Measurements from ENCODE around the gene NEK3. TPM values are rescaled to one million over a fixed set of nuclear protein-coding genes. Genes with fewer than 3 reads are reported as not detected.
"Not testable (repeated sequence)": the region's sequence is repeated elsewhere in the genome, so short reads cannot be mapped to it uniquely, and the experiment has no call there.

Gene NEK3, protein sequence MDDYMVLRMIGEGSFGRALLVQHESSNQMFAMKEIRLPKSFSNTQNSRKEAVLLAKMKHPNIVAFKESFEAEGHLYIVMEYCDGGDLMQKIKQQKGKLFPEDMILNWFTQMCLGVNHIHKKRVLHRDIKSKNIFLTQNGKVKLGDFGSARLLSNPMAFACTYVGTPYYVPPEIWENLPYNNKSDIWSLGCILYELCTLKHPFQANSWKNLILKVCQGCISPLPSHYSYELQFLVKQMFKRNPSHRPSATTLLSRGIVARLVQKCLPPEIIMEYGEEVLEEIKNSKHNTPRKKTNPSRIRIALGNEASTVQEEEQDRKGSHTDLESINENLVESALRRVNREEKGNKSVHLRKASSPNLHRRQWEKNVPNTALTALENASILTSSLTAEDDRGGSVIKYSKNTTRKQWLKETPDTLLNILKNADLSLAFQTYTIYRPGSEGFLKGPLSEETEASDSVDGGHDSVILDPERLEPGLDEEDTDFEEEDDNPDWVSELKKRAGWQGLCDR
- total RNA-seq (8.1 TPM), polyA plus RNA-seq (41.9 TPM)
- long read RNA-seq, donor 1 = 0 reads
- long read RNA-seq, donor 2 = 0 reads
- long read RNA-seq, donor 3 = 0 reads
- long read RNA-seq, donor 4 = 0 reads
- long read RNA-seq, donor 5 = 0 reads
- long read RNA-seq, donor 6 = 0 reads
- long read RNA-seq, donor 7, partial matches to known transcripts = 0 of 1 reads
- long read RNA-seq, donor 7, other reads (novel, unspliced or antisense) = 0 of 1 reads
- long read RNA-seq, donor 8 = 0 reads
- long read RNA-seq, donor 9 = 0 reads
- long read RNA-seq, donor 10 = 0 reads

DNA sequence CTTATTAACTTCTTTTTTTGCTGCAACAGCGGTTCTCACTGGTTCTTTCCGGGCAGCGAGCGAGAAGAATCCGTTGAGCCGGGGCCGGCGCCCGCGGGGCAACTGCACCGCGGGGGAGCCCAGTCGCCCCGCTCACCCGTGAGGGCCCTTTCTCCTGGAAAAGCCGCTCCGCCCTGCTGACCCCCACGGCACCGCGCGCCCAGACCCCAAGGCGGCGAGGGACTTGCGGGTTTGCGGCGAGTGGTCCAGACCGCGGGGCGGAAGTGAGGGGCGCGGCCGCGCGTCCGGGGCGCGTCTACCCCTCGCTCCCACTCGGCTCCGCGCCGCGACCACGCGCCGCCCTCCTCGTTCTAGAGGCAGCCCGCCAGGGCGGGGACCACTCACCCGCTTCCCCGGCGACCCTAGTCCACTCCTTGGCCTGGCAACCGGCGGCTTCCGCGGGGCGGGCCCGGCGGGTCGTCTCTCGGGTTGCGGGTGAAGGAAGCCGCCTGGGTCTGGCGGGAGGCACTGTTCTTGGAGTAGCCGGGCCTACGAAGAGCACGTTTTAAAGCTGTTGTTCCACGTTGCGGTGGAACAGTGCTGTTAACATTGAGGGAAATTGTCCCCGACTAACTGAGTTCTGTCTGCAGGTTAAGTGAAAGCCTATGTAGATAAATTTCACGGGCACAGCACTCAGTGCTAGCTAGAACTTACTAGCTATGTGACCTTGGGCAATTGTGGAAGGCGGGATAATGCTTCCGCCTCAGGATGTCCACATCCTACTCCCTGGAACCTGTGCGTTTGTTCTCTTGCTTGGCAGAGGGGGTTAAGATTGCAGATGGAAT lies at the start of gene NEK3:
Gene NEK3 (minus strand): TSS at position 439 of the 824 bp plus-strand sequence. CDS start 3,406 bp downstream, outside the sequence.
- peaks cover 4 to 17% of the 10 kb centered on the region in 2 donors for H3K4me1 ChIP-seq (ENCODE audit: control insufficient read depth in 2 of 2, insufficient read depth in 2 of 2, low read length in 2 of 2)
- H3K4me3 ChIP-seq (ENCODE audit: low read length in 2 of 2) = peak within 1 kb of the TSS; percentile 65 to 70
- 5% methylated on average over 74 of the region's 74 CpGs for WGBS
- DNase-seq (ENCODE audit: low read depth in 6 of 9, low spot score in 9 of 9) = peak in 7 of 9 donors; percentile 26 to 68 (median 44)
- H3K9me3 ChIP-seq (ENCODE audit: control insufficient read depth in 2 of 2, insufficient read depth in 1 of 2, low read length in 1 of 2) = no peaks in the 10 kb centered on the region
- peaks cover 0 to 13% of the 10 kb centered on the region in 2 donors for H3K27me3 ChIP-seq (ENCODE audit: control insufficient read depth in 2 of 2, insufficient read depth in 1 of 2, low read length in 1 of 2)
- H3K27ac ChIP-seq (ENCODE audit: low read depth in 1 of 2, low read length in 1 of 2) = peak within 1 kb of the TSS; percentile 18 to 32
- H3K36me3 ChIP-seq (ENCODE audit: control insufficient read depth in 2 of 2, insufficient read depth in 2 of 2, low read length in 1 of 2) = no peaks in the 10 kb centered on the region

DNA sequence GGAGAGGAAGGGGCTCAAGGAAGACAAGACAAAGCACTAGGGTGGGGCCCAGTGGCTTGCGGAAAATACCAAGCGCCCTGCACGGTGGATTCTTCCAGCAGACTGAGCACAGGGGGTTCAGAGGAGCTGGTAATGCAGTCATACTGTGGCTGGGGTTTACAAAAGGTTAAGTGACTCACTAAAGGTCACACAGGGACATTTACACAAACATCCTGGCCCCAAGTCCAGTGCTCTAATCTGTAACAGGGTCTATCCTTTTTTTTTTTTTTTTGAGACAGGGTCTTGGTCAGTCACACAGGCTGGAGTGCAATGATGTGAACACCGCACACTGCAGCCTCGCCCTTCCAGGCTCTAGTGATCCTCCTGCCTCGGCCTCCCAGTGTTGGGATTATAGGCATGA lies 49.0 kb upstream of the NEK3 start:
- not testable (repeated sequence) for H3K36me3 ChIP-seq (ENCODE audit: control insufficient read depth in 2 of 2, insufficient read depth in 2 of 2, low read length in 1 of 2); H3K4me1 ChIP-seq (ENCODE audit: control insufficient read depth in 2 of 2, insufficient read depth in 2 of 2, low read length in 2 of 2); H3K27ac ChIP-seq (ENCODE audit: low read depth in 1 of 2, low read length in 1 of 2); H3K9me3 ChIP-seq (ENCODE audit: control insufficient read depth in 2 of 2, insufficient read depth in 1 of 2, low read length in 1 of 2); DNase-seq (ENCODE audit: low read depth in 6 of 9, low spot score in 9 of 9); H3K27me3 ChIP-seq (ENCODE audit: control insufficient read depth in 2 of 2, insufficient read depth in 1 of 2, low read length in 1 of 2); H3K4me3 ChIP-seq (ENCODE audit: low read length in 2 of 2)
- 92% methylated on average over 6 of the region's 6 CpGs for WGBS

DNA sequence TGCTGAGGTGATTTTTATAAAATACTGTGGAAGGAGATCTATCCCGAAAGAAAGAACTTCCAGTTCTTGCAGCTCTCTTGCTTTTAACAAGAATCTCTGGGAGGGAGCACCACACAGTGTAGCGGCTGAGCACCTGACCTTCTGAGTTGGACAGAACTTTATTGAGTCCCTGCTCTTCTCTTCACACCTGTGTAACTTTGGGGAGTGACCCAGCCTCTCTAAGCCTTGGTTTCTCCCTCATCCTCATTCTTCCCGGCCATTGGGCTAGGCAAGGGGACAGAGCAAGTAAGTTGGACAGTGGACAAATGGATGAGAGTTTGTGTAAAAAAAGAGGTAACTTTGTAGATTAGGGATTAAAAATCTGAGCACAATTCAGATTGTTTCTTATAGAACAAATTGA lies 48.5 kb upstream of the NEK3 start:
- 93% methylated on average over 3 of the region's 3 CpGs for WGBS
- not testable (repeated sequence) for H3K27me3 ChIP-seq (ENCODE audit: control insufficient read depth in 2 of 2, insufficient read depth in 1 of 2, low read length in 1 of 2); H3K9me3 ChIP-seq (ENCODE audit: control insufficient read depth in 2 of 2, insufficient read depth in 1 of 2, low read length in 1 of 2); H3K36me3 ChIP-seq (ENCODE audit: control insufficient read depth in 2 of 2, insufficient read depth in 2 of 2, low read length in 1 of 2); H3K4me3 ChIP-seq (ENCODE audit: low read length in 2 of 2); H3K27ac ChIP-seq (ENCODE audit: low read depth in 1 of 2, low read length in 1 of 2); DNase-seq (ENCODE audit: low read depth in 6 of 9, low spot score in 9 of 9); H3K4me1 ChIP-seq (ENCODE audit: control insufficient read depth in 2 of 2, insufficient read depth in 2 of 2, low read length in 2 of 2)

DNA sequence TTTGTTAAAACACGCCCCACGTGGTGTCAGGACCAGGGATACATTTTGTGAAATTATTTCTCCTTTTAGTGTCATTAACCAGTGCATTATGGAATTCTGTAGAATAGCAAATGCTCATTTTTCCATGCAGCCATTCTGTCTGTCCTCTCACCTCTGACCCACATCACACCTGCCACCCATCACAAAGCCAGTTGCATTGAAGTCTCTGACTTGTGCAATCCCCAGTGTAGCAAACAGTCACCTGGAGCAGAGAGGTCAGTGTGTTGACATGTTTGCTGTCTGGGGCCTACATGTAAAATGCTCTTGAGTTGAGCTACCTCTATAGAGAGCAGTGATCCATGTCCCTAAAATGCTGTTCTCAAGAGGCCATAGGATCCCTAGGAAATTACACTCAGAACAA lies 47.9 kb upstream of the NEK3 start:
- not testable (repeated sequence) for H3K4me1 ChIP-seq (ENCODE audit: control insufficient read depth in 2 of 2, insufficient read depth in 2 of 2, low read length in 2 of 2); H3K27ac ChIP-seq (ENCODE audit: low read depth in 1 of 2, low read length in 1 of 2); DNase-seq (ENCODE audit: low read depth in 6 of 9, low spot score in 9 of 9); H3K36me3 ChIP-seq (ENCODE audit: control insufficient read depth in 2 of 2, insufficient read depth in 2 of 2, low read length in 1 of 2); H3K4me3 ChIP-seq (ENCODE audit: low read length in 2 of 2); H3K9me3 ChIP-seq (ENCODE audit: control insufficient read depth in 2 of 2, insufficient read depth in 1 of 2, low read length in 1 of 2); H3K27me3 ChIP-seq (ENCODE audit: control insufficient read depth in 2 of 2, insufficient read depth in 1 of 2, low read length in 1 of 2)
- WGBS = no CpG with 5 or more reads among the region's 2 CpGs

DNA sequence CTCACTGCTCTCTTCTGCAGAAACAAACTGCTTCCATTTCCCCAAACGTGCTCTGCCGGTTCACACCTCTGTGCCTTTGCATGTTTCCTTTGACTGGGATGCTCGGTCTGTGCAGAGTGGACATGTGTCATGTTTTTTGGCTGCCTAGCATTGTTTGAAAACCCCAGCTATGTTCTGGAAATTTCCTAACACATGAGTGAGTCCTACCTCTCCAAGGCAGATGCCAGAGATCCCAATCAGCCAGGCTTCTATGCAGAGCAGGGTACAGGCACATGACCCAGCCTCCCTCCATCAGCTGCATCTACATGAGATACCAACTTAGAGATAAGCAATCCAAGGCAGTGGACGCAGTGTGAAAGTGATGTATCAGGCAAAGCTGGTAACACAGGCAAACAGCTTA lies 45.1 kb upstream of the NEK3 start:
- not testable (repeated sequence) for H3K27me3 ChIP-seq (ENCODE audit: control insufficient read depth in 2 of 2, insufficient read depth in 1 of 2, low read length in 1 of 2); H3K36me3 ChIP-seq (ENCODE audit: control insufficient read depth in 2 of 2, insufficient read depth in 2 of 2, low read length in 1 of 2); H3K9me3 ChIP-seq (ENCODE audit: control insufficient read depth in 2 of 2, insufficient read depth in 1 of 2, low read length in 1 of 2); H3K4me3 ChIP-seq (ENCODE audit: low read length in 2 of 2); H3K4me1 ChIP-seq (ENCODE audit: control insufficient read depth in 2 of 2, insufficient read depth in 2 of 2, low read length in 2 of 2); DNase-seq (ENCODE audit: low read depth in 6 of 9, low spot score in 9 of 9); H3K27ac ChIP-seq (ENCODE audit: low read depth in 1 of 2, low read length in 1 of 2)
- 94% methylated on average over 4 of the region's 4 CpGs for WGBS

DNA sequence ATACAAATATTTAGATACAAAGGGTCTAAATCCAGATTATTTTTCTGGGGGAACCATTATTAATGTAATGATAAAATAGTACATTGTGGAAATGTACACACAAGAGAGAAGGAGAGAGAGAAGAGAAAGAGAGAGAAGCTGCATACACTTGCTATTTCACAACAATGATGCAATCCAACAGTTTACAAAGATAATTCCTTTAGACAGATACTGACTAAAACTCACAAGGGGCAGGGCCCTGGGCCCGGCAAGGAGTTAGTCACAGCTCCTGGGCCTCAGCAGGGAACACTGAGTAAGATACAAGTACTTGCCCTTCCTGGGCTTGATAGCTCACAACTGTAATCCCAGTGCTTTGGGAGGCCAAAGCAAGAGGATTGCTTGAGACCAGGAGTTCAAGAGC lies 44.5 kb upstream of the NEK3 start:
- DNase-seq (ENCODE audit: low read depth in 6 of 9, low spot score in 9 of 9); H3K4me1 ChIP-seq (ENCODE audit: control insufficient read depth in 2 of 2, insufficient read depth in 2 of 2, low read length in 2 of 2); H3K9me3 ChIP-seq (ENCODE audit: control insufficient read depth in 2 of 2, insufficient read depth in 1 of 2, low read length in 1 of 2); H3K4me3 ChIP-seq (ENCODE audit: low read length in 2 of 2); H3K36me3 ChIP-seq (ENCODE audit: control insufficient read depth in 2 of 2, insufficient read depth in 2 of 2, low read length in 1 of 2); H3K27me3 ChIP-seq (ENCODE audit: control insufficient read depth in 2 of 2, insufficient read depth in 1 of 2, low read length in 1 of 2); H3K27ac ChIP-seq (ENCODE audit: low read depth in 1 of 2, low read length in 1 of 2): not testable (repeated sequence)
- WGBS = 98% methylated on average over 1 of the region's 1 CpG

DNA sequence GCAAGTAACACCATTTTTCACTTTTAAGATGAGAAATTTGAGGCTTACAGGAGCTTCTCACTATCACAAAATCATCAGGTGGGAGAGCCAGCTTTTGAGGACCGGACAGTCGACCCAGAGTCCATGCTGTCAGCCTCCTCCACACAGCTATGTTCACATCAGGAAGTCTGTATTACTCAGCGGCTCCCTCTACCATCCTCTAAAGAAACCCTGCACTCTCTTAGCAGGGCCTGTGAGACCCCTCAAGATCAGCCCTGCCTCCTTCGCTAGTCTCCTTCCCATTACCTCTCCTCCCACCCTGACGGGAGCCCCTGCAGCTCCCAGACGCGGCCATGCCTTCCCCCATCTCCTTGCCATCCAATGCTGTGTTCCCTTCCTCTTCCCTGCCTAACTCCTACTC lies 43.1 kb upstream of the NEK3 start:
- not testable (repeated sequence) for H3K4me1 ChIP-seq (ENCODE audit: control insufficient read depth in 2 of 2, insufficient read depth in 2 of 2, low read length in 2 of 2); H3K27ac ChIP-seq (ENCODE audit: low read depth in 1 of 2, low read length in 1 of 2); DNase-seq (ENCODE audit: low read depth in 6 of 9, low spot score in 9 of 9); H3K36me3 ChIP-seq (ENCODE audit: control insufficient read depth in 2 of 2, insufficient read depth in 2 of 2, low read length in 1 of 2); H3K9me3 ChIP-seq (ENCODE audit: control insufficient read depth in 2 of 2, insufficient read depth in 1 of 2, low read length in 1 of 2); H3K27me3 ChIP-seq (ENCODE audit: control insufficient read depth in 2 of 2, insufficient read depth in 1 of 2, low read length in 1 of 2); H3K4me3 ChIP-seq (ENCODE audit: low read length in 2 of 2)
- WGBS = 83% methylated on average over 7 of the region's 7 CpGs

DNA sequence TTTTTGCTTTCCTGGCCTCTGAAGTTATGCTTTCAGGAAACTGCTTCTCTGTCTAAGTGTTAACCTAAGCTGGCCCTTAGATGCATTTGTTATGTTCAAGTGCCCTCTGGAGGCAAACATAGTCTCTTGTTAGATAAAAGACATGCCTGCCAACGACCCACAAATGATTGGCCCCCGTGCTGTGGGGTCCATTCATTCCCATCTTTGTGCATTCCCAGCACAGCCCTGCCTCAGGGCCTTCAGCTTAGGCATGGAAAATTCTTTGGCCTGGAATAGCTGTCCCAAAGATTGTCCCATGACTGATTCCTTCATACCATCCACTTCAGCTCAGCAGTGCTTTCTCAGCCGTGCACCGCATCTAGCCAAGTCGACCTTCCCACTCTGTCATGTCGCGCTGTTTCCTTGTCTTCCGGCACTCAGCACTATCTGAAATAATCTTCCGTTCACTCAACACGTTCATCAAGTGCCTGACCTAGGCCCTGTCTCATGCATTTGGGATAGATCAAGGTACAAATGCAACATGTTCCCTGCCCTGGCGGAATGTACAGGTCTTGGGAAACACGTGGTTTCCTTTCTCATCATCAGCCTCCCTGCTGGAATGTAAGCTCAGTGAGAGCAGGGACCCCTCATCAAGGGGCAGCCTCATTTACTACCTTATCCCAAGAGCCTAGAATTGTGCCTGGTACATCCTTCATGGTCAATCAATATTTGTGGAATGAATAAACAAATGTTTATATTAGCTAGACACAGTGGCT lies 42.2 kb upstream of the NEK3 start:
- H3K27me3 ChIP-seq (ENCODE audit: control insufficient read depth in 2 of 2, insufficient read depth in 1 of 2, low read length in 1 of 2); H3K27ac ChIP-seq (ENCODE audit: low read depth in 1 of 2, low read length in 1 of 2); H3K4me3 ChIP-seq (ENCODE audit: low read length in 2 of 2); H3K4me1 ChIP-seq (ENCODE audit: control insufficient read depth in 2 of 2, insufficient read depth in 2 of 2, low read length in 2 of 2); H3K9me3 ChIP-seq (ENCODE audit: control insufficient read depth in 2 of 2, insufficient read depth in 1 of 2, low read length in 1 of 2); H3K36me3 ChIP-seq (ENCODE audit: control insufficient read depth in 2 of 2, insufficient read depth in 2 of 2, low read length in 1 of 2): not testable (repeated sequence)
- DNase-seq (ENCODE audit: low read depth in 6 of 9, low spot score in 9 of 9) = peak in 4 of 9 donors; percentile 26 to 71 (median 48)
- WGBS = 61% methylated on average over 12 of the region's 12 CpGs

Data from thymus (tissue), 14 donors.